GM21576 (cell line): ENCODE results near the gene TRAPPC11.
A peak's percentile ranks its signal among the peaks of the same experiment; 100 is the strongest.

ENCODE experiments used
- ATAC-seq: cut with Tn5 transposase; IDR thresholded peaks from one replicate; pipeline ENCODE4 v1.9.1; 2021; ENCODE audit warnings: mild to moderate bottlenecking, moderate library complexity; ENCODE audit not compliant: unreplicated experiment

TRAPPC11 gene

DNA sequence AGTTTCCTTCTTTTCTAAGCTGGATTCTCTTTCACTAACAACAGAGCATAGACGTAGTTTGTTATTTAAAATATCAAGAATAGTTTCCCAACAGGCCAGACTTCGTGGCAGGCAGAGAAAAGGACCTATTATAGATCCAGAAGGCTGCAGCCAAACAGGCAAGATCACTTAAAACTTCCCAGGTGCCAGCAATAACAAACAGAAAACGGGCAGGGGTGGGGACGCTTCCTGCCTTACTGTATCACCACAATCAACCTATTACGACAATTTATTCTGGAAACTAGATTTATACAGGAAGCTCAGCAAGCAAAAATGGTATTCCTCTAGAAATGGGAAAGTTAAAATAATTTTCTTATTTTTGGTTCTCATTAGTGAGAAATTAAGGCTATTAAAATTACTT is 22.2 kb upstream of the TRAPPC11 start:
- ATAC-seq = no peak

DNA sequence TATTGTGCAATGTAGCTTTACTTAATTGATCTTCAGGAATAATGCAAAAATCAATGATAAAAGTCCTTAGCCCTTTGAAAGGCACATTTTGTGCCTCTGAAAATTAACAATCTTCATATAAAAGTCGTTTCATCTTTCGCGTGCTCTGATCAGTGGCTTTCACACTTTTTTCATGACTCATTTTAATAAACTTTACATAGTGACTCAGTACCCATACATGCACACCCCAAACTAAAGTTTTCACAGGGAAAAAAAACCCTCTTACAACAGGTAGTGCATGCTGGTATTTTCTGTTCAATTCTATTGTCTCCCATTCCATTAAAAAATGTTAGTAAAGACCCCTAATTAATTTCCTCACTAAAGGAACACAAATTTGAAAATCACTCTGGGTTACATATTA is 21.6 kb upstream of the TRAPPC11 start:
- no peak for ATAC-seq

DNA sequence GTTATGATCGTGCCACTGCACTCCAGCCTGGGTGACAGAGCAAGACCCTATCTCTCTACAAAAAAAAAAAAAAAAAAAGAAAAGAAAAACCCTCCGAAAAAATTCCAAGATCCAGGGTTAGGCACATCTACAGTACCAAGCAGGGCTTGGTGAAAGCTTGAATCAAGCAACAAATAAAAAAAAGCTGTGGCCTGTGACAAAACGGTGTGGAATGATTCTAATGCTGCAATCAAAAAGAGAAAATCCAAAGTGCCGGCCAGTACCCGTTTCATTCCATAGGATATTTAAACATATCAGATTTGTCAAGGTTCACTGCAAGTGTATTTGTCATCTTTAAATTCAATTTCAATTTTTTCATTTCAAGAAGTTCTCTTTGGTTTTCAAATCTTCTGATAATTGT is 20.7 kb upstream of the TRAPPC11 start:
- no peak for ATAC-seq

DNA sequence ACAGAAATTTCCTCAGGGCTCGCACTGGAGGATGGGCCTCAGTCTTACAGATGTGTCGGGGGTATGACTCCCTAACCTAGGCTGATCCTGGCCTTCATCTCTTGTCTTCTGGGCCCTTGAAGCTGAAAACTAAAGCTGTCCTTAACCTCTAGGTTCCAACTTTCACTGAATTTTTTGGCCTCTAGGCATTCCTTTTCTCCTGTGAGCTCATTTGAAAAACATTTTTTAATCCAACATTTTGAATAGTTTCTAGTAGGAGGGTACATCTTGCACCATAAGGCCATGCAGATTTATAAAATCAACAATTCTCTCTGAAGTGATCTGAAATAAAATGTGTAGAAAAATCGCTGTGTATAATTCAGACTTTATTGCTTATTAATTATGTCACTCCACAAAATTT is 19.8 kb upstream of the TRAPPC11 start:
- no peak for ATAC-seq

DNA sequence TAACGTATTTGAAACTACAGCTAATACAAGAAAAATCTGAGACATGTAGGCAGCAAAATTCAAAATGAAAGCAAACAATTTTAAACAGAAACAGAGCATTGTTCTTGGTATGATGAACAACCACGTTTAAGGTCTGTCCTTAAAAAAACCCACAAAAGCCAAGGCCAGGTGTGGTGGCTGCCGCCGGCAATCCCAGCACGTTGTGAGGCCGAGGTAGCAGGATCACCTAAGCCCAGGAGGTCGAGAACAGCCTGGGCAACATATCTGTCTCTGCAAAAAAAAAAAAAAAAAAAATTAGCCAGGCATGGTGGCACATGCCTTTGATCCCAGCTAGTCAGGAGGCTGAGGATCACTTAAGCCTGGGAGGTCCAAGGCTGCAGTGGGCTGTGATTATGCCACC is 13.8 kb upstream of the TRAPPC11 start:
- ATAC-seq = no peak

DNA sequence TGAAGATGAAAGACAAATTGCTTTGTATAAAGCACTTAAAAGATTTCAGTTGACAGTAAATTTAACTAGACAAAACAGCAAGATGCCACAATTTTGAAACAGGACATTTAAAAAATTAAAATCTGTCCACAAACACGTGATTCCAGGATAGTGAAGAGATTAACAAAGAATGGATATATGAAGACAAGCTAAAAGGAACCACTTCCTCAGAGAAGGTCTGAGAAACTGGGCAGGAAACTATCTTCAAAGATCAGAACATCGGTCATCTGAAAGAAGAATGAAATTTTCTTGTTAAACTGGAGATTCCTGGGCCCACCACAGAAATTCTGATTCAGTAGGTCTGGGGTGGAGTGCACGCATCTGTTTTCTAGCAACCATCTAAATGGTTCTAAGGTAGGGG is 1.5 kb upstream of the TRAPPC11 start:
- ATAC-seq = no peak

DNA sequence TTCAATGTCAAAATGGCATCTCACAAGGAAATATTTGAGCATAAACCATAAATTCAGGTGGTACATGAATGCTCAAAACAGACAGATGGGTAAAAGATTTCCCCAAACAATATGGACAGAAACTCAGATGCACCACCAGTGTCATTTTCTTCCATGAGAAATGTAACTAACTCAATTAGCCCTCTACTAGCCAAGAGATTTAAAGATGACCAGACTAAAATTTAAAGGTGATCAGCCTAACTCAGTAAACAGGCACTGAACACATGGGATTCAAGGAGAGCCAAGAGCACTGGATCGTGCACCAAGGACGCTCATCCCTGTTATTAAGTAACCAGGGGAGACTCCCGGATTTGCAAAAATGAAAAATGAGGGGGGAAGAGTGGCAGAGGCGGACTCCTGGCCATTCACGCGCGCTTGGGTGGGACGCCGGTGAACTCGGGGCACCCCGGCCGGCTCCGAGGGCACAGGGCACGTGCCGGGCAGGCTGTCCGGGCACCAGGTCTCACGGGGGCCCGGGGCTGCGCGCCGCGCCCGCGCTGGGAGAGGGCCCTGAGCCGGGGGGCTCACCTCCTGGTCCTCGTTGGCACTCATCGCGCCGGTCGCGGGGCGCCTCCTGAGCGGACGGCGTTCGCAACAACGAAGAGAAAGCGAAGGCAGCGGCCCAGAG is 598 bp upstream of the TRAPPC11 start:
- ATAC-seq = peak; percentile 19

DNA sequence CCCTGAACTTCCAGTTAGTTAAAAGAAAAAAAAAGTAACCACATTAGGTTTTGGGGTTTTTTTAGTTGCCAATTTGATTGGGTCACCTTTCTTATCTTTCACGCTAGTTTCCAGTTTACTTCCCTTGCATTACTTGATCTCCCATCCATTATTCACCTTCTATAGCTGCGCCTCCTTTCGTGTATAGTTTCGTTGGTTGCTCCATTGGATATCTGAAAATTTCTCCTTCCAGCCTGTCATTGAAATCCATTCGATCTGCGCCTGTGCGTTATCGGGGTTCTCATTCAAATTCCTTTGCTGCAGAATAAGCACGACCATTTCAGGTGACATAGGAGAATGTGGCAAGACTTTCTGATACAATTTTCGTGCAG is 764 bp downstream of the TRAPPC11 start:
- ATAC-seq = no peak

DNA sequence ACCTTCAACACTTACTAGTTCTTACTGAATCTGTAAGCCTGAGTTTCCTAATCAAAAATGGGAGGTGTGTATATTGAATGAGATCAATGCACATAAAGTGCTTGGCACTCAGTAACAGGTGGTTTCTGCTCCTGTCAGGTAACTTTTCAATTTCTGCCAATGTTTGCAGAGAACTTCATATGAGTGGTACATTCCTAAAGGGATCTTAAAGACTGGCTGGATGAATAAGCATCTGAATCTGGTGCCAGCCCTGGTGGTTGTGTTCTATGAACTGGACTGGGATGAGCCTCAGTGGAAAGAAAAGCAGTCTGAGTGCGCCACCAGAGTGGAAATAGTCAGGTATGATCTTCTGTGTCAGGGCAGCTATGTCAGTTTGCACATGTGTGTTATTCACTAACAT is 7.0 kb downstream of the TRAPPC11 start:
- ATAC-seq = no peak

DNA sequence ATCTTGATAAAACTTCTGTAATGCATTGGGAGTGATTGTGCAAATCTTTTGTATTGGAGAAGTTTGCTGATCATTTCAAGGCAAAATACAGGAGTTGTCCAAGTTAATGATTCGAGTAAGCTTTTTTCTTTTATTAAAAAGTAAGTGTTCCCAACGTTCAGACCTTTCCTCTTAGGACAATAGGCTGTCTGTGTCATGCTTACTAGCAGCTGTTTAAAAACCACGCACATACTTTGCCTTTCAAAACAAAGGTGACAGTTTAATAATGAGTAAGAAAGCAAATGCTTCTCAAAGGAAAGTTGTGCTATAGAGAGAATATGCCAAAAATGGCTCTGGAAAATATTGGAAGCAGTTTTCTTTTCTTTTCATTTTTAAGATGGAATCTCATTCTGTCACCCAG is 11.2 kb downstream of the TRAPPC11 start:
- no peak for ATAC-seq

DNA sequence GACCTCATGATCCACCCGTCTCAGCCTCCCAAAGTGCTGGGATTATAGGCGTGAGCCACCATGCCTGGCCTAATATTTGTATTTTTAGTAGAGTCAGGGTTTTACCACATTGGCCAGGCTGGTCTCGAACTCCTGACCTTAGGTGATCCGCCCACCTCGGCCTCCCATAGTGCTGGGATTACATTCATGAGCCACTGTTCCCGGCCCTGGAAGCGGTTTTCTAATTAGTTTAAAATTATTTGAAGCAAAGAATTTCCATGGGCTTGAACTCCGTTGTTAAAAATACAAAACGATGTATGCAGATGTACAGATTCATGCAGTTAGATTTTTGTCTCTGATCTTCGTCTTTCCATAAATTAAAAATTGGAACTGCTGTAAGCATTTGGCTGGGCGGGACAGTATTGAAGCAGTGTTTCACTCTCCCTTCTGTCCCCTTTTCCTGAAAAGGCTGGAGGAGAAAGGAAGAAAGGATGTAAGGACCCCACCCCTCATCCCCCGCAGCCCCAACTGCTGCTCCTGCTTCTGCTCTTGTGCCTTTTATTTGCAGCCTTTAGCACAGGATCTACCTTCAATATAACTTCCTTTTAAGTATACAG is 12.0 kb downstream of the TRAPPC11 start:
- ATAC-seq = no peak

DNA sequence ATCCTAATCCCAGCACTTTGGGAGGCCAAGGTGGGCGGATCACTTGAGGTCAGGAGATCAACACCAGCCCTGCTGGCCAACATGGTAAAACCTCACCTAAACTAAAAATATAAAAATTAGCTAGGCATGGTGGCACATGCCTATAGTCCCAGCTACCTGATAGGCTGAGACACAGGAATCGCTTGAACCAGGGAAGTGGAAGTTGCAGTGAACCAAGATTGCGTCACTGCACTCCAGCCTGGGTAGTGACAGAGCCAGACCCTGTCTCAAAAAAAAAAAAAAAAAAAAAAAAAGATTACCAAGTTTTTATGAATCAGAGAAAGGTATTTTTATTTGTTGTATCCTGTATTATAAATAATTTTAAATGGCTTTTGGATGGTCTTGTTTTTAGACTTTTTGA is 15.1 kb downstream of the TRAPPC11 start:
- no peak for ATAC-seq

DNA sequence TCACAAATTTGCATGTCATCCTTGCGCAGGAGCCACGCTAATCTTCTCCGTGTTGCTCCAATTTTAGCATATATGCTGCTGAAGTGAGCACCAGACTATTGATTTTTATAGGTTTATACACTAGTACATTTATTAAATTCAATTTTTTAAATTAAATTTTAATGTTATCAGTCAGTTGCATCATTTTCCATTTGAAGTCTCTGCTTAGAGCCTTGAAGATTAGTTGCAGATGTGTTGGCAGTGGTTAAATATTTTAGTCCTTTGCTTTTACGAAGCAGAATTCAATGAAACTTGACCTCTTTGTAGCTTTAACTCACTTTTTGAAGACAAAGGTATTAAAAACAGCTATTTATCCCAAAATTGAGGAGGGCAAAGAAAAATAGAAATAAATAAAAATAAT is 16.5 kb downstream of the TRAPPC11 start:
- ATAC-seq = no peak

DNA sequence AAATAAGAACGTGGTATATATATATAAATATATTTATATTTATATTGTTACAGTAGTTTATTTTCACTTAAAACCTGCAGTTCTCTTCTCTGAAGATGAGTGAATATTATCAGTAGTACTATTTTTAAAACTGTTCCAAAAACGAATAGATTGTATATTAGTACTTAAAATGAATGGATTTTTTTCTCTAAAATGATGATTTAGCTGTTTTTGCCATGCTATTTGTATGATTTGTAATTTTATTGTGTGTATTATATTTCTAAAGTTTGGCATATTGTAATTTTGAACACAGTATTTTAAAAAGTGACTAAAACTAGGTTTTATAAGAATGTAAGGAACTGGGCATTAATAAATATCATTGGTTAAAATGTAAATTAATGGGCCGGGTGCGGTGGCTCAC is 22.0 kb downstream of the TRAPPC11 start:
- ATAC-seq = no peak

DNA sequence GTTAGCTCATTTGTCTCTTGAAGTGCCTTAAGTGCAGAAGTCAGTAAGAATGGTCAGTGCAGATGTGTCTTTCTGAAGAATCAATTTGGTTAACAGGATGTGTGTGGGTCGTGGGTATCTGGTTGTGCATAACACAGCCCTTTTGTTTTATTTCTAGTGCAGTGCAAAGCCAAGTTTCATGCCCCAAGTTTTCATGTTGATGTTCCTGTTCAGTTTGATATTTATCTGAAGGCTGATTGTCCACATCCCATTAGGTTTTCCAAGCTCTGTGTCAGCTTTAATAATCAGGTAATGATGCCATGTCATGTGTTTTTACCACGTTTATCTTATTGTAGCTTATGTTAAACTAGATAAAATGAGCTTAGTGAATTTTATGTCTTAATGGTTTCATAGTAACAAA is 27.4 kb downstream of the TRAPPC11 start:
- ATAC-seq = no peak

DNA sequence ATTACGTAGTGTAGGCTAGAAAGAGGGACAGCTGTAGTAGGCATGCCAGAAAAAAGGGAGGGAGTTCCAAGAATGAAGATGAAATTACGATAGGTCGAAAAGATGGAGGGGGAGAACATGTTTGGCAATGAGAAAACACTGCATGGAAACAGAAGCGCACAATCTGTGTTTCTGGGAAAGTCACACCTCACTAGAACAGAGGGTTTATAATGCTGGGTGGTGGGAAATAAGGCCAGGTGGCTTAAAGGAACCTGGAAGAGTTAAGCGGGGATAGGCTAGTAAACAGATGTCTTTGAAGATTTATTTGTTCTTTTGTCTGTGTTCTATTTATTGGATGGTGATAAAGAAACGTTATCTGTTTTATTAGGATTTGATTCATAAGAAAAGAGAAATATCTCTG is 29.1 kb downstream of the TRAPPC11 start:
- ATAC-seq = no peak

DNA sequence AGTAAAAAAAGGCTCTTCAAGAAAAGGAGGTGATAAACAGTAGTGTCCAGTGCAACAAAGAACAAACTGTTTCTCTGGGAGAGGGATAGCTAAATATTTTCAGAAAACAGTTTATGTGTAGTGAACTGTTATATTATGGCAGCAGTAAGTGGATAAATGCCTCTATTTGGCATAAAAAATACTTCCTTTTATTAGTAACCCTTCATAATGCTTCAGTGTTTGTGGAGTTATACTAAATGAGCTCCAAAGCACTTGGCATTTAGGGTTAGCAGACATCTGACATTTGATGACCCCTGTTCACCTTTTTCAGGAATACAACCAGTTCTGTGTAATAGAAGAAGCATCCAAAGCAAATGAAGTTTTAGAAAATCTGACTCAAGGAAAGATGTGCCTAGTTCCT is 31.9 kb downstream of the TRAPPC11 start:
- no peak for ATAC-seq

DNA sequence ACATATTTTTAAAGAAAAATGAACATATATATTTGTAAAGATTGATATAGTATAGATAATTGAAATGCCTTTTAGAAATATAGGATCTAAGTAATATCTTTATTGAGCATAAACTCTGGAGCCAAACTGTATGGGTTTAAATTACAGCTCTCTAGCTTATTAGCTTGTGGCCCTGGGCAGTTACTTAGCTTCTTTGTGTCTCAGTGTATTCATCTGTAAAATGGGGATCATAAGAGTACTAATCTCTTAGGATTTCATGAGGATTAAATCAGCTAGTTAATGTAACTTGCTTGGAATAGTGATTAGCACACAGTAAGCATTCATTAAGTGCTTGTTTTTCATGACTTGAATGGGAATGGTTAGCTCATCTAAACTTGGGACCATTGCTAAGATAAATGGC is 32.8 kb downstream of the TRAPPC11 start:
- ATAC-seq = no peak

DNA sequence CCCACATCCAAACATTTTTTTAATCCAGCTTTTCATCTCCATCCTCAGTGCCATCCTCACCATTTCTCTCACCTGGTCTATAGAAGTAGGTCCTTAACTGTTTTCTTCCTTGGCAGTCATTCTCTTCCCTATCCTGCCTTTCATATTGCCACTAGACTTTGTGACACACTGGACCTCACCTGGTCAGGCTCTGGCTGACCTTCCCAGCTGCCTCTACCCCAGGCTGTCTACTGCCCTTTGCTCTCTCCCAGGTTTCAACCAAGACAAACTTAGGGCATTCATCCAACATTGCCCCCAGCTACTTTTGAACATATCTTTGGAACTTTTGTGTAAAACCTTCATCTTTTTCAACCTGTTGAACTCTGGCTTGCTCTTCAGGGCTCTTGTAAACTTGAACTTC is 39.8 kb downstream of the TRAPPC11 start:
- ATAC-seq = no peak

DNA sequence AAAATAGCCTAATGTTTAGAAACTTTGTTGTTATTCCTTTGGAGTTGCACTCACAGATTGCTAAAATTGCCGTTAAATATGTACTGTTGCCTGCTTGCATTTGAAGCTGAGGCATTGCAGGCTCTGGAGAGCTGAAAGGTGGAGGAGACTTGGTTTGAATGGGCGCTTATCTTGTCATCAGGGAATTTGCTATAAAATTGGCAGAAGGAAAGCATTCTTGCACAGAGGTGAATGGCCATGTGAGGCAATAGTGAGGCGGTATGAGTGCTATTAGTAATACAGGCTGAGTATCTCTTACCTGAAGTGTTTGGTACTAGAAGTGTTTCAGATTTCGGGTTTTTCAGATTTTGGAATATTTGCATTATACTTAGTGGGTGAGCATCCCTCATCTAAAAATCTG is 41.3 kb downstream of the TRAPPC11 start:
- ATAC-seq = no peak

DNA sequence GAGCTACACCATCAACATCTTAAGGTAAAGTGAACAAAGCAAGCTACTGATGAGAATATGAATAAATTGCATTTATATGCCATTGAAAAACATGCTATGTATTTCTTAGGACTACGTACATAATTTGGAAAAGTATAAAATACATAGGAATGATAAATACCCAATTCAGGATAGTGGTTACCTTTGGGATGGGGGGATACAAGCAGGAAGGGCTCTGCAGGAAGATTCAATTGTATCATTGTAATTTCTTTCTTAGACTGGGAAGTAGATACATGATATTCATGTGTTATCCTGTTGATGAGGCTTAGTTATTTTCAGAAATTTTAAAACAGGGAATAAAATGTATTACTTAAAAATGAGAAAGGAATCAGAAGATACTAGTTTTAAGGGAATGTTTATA is 43.4 kb downstream of the TRAPPC11 start:
- ATAC-seq = no peak

DNA sequence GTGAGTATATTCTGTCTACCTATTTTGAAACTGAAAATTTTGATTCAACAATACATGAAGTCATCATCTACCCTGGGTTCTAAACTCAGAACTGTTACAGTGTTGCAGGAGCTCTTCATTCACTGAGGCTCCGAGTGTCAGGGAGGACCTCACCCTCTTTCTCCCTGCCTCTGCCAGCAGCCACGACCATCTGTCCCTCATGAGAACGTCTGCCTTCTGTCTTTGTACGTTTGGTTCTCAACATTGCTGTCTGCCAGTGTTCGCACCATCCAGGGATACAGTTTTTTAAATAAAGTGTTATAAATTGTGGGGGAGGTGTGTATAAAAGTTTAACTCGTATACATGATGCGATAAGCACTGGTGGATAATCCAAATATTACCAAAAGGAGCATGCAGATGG is 55.5 kb downstream of the TRAPPC11 start:
- ATAC-seq = no peak

DNA sequence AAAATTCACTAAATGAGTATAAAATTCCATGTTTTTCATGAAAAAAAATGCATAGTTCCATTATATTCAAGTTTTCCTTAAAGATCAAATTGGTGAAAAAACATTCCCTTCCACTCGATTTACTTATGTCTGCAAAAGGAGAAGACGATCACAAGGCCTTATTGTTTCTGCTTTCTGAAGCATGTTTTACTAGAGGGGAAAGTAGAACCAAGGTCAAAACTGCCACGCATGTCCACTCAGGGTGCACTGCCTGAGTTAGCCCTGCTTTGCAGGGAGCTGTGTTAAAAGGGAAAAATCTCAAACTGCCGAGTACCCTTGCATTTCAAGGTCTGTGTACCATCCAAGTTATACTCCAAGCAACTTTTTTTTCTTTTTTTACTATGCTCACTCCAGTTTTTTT is 57.2 kb downstream of the TRAPPC11 start:
- ATAC-seq = no peak
